GM20431 (cell line): ENCODE results near the gene TUBGCP4.

ENCODE experiments used
- in situ Hi-C: fragments of 300-500 bp; cut with MseI, MboI; formaldehyde crosslinking; loops from one replicate; pipeline ENCODE4 v1.15.0; 2020; ENCODE audit warnings: low sequenced_read_pairs; ENCODE audit not compliant: unreplicated experiment

Gene TUBGCP4

GRCh38 chr15:43403616-43404015 is 32.7 kb downstream of the TUBGCP4 start:
- in situ Hi-C loops, result no loop called here

- in situ Hi-C loops, result no loop called here
Measured at GRCh38 chr15:43404130-43404529, 33.2 kb downstream of the TUBGCP4 start.

GRCh38 chr15:43406189-43406588 is 35.3 kb downstream of the TUBGCP4 start:
- in situ Hi-C loops, result no loop called here

- in situ Hi-C loops, result no loop called here
Measured at GRCh38 chr15:43406808-43407207, 35.9 kb downstream of the TUBGCP4 start.

GRCh38 chr15:43408789-43409188 is 37.9 kb downstream of the TUBGCP4 start:
- in situ Hi-C loops, result no loop called here

GRCh38 chr15:43410572-43411214 is 39.8 kb downstream of the TUBGCP4 start:
- in situ Hi-C loops, result no loop called here

GRCh38 chr15:43412096-43412495 is 41.2 kb downstream of the TUBGCP4 start:
- in situ Hi-C loops, result no loop called here

GRCh38 chr15:43414196-43414595 is 43.3 kb downstream of the TUBGCP4 start:
- in situ Hi-C loops, result no loop called here

GRCh38 chr15:43420435-43420834 is 49.5 kb downstream of the TUBGCP4 start:
- in situ Hi-C loops, result no loop called here

- in situ Hi-C loops, result no loop called here
Measured at GRCh38 chr15:43420876-43421275, 50.0 kb downstream of the TUBGCP4 start.

- in situ Hi-C loops, result no loop called here
Measured at GRCh38 chr15:43423793-43424192, 52.9 kb downstream of the TUBGCP4 start.

- in situ Hi-C loops, result no loop called here
Measured at GRCh38 chr15:43429687-43430086, 58.8 kb downstream of the TUBGCP4 start.

- in situ Hi-C loops, result no loop called here
Measured at GRCh38 chr15:43433165-43433564, 62.3 kb downstream of the TUBGCP4 start.

GRCh38 chr15:43433661-43434303 is 62.9 kb downstream of the TUBGCP4 start:
- in situ Hi-C loops, result no loop called here

- in situ Hi-C loops, result no loop called here
Measured at GRCh38 chr15:43434446-43434845, 63.5 kb downstream of the TUBGCP4 start.

GRCh38 chr15:43436395-43436794 is 65.5 kb downstream of the TUBGCP4 start:
- in situ Hi-C loops, result no loop called here

GRCh38 chr15:43439268-43439667 is 68.4 kb downstream of the TUBGCP4 start:
- in situ Hi-C loops, result no loop called here

- in situ Hi-C loops, result no loop called here
Measured at GRCh38 chr15:43440721-43441281, 69.9 kb downstream of the TUBGCP4 start.

GRCh38 chr15:43441316-43441715 is 70.4 kb downstream of the TUBGCP4 start:
- in situ Hi-C loops, result no loop called here

GRCh38 chr15:43446344-43446743 is 75.4 kb downstream of the TUBGCP4 start:
- in situ Hi-C loops, result no loop called here

GRCh38 chr15:43449981-43450380 is 79.1 kb downstream of the TUBGCP4 start:
- in situ Hi-C loops, result no loop called here
